ENCODE measurements around the gene CFDP1.
A peak's percentile ranks its signal among the peaks of the same experiment; 100 is the strongest.
"Not testable (repeated sequence)": the region's sequence is repeated elsewhere in the genome, so short reads cannot be mapped to it uniquely, and the experiment has no call there.

The CFDP1 gene

GRCh38 chr16:75458439-75458838, 25.1 kb upstream of the CFDP1 start:
- no peak for DNase-seq (ENCODE audit: low read depth)

DNA sequence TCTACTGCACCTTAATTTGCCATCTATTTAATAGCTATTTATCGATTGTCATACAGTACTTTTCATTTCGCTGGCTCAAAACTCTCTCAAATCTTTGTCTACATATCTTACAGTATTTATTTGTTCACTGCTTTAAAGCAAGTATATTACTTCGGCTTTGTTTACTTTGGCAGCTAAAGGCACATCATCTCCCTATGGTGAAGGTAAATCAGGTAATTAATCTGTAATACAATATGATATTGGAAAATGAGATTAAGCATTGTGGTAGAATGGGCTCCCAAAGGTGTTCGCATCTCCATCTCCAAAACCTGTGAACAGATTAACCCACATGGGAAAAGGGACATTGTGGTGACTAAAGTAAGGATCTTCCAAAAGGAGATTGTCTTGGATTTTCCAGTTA, 24.7 kb upstream of the CFDP1 start:
- DNase-seq (ENCODE audit: low read depth) = no peak

GRCh38 chr16:75457485-75458021, 24.2 kb upstream of the CFDP1 start:
- no peak for DNase-seq (ENCODE audit: low read depth)

GRCh38 chr16:75456971-75457370, 23.7 kb upstream of the CFDP1 start:
- no peak for DNase-seq (ENCODE audit: low read depth)

- DNase-seq (ENCODE audit: low read depth) = not testable (repeated sequence)
These were observed 23.2 kb upstream of the CFDP1 start for GRCh38 chr16:75456486-75456885.

GRCh38 chr16:75455677-75456076, 22.4 kb upstream of the CFDP1 start:
- no peak for DNase-seq (ENCODE audit: low read depth)

GRCh38 chr16:75452464-75453190, 19.3 kb upstream of the CFDP1 start:
- DNase-seq (ENCODE audit: low read depth) = no peak

GRCh38 chr16:75446416-75446815, 13.1 kb upstream of the CFDP1 start:
- DNase-seq (ENCODE audit: low read depth) = no peak

- DNase-seq (ENCODE audit: low read depth) = no peak
These were observed 12.0 kb upstream of the CFDP1 start for GRCh38 chr16:75445298-75445697.

GRCh38 chr16:75443298-75443697, 10.0 kb upstream of the CFDP1 start:
- no peak for DNase-seq (ENCODE audit: low read depth)

DNA sequence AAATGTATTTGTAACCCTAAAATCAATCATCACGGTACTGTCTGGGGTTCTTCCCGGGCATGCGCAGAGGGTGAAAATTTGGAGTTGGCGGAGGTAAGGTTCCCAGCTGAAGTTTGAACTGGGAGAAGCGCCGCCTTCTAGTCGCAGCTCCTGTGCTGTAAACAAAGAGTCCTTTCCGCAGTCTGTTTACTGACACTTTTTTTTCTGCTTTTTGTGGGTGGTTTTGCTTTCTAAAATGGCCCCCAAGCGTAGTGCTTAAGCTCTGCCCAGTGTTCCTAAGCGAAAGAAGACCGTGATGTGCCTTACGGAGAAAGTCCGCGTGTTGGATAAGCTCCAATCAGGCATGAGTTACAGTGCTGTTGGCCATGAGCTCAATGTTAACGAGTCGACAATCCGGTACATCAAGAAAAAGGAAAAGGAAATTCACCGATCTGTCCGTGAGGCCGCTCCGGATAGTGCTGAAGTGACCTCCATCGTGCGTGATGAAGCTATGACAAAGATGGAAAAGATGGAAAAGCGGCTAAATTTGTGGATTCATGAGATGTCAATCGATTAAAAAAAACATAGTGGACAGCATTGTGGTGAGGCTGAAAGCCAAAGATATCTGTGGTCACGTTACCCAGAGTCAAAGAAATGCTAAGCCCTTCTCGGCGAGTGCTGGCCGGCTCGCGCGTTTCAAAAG, 570 bp upstream of the CFDP1 start:
- DNase-seq (ENCODE audit: low read depth) = peak; percentile 67

DNA sequence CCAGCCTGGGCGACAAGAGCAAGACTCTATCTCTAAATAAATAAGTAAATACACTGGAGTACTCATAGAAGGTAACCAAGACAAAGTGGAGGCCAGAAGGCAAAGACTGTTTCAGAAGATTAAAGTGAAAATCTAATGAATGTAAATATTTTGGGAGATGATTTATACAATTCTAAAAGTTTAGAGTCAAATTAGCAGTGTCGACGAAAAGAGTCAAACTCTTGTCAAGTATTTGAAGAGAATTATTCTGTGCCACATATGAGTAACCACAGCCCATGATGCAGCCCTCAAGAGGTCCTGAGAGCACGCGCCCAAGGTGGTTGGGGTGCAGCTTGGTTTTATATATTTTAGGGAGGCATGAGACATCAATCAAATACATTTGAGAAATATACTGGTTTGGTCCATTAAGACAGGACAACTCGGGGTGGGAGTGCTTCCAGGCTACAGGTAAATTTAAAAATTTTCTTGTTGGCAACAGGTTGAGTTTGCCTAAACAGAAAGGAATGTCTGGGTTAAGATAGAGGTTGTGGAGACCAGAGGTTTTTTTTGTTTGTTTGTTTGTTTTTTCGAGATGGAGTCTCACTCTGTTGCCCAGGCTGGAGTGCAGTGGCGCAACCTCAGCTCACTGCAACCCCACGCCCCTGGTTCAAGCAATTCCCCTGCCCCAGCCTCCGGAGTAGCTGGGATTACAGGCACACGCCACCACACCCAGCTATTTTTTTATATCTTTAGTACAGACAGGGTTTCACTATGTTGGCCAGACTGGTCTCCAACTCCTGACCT, 3.5 kb downstream of the CFDP1 start:
- no peak for DNase-seq (ENCODE audit: low read depth)

DNA sequence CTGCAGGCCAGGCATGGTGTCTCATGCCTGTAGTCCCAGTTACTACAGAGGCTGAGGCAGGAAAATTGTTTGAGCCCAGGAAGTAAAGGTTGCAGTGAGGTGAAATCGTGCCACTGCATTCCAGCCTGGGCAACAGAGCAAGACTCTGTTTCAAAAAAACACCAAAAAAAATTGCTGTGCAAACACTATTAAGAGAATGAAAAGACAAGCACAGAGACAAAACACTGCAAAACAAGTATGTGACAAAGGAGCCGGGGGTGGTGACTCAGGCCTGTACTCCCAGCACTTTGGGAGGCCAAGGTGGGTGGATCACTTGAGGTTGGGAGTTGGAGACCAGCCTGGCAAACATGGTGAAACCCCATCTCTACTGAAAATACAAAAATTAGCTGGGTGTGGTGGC, 6.8 kb downstream of the CFDP1 start:
- DNase-seq (ENCODE audit: low read depth) = not testable (repeated sequence)

DNA sequence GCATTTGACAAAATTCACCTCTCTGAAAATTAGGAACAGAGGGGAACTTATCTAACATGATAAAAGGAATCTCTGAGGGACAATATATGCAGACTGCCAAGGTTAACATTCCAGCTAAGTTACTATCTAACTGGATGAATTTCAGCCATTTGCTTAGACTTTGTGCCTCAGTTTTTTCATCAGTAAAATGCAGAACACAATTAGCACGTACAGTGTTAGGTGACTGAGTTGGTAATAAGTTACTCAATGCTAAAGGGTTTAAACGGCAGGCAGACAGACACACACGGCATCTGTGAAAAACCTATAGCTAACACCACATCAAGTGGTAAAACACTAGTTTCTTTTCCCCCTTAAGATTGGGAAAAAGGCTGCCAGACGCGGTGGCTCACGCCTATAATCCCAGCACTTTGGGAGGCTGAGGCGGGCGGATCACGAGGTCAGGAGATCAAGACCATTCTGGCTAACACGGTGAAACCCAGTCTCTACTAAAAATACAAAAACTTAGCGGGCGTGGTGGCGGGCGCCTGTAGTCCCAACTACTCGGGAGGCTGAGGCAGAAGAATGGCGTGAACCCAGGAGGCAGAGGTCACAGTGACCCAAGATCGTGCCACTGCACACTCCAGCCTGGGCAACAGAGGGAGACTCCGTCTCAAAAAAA, 9.1 kb downstream of the CFDP1 start:
- DNase-seq (ENCODE audit: low read depth) = not testable (repeated sequence)

GRCh38 chr16:75423723-75424104, 9.6 kb downstream of the CFDP1 start:
- DNase-seq (ENCODE audit: low read depth) = no peak

GRCh38 chr16:75421820-75422126, 11.5 kb downstream of the CFDP1 start:
- DNase-seq (ENCODE audit: low read depth) = no peak

DNA sequence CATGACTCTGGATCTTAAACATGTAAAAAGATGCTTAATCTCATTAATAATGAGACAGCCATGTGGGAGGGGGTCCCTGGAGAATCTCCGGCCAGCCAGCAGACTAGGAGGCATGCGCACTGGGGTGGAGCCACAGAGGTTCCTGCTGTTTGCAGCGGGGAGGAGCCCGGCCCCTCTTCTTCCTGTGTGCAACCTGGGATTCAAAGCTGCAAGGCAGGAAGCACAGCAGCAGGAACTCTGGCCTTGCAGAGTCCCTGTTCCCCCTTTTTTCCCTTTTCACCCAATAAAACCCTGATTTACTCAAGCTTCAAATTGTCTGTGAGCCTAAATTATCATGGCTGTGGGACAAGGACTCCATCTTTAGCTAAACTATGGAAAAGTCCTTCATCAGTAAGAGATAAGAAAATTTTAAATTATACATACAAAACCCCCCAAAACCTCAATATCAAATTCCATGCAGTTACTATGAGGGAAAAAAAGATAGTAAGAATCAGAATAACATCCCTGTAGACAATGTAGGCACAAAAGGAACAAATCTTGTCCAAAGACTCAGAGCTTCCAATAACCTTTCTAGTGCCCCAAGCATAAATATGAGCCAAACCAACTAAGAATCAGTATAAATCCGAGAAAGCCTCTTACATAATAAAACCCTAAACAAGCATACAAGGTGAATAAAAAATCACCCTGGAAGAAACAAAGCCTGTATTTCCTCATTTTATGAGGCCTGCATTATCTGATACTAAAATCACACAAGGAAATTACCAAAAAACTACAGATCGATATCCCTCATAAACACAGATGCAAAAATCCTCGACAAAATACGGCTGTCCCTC, 12.1 kb downstream of the CFDP1 start:
- DNase-seq (ENCODE audit: low read depth) = peak; percentile 22

- no peak for DNase-seq (ENCODE audit: low read depth)
These were observed 16.3 kb downstream of the CFDP1 start for GRCh38 chr16:75416904-75417565.

- no peak for DNase-seq (ENCODE audit: low read depth)
These were observed 18.0 kb downstream of the CFDP1 start for GRCh38 chr16:75415169-75415905.

GRCh38 chr16:75413951-75414350, 19.4 kb downstream of the CFDP1 start:
- DNase-seq (ENCODE audit: low read depth) = no peak

Data from CMK (cell line).